Smooth muscle cell of the brain vasculature (primary cell): ENCODE data around the gene CBX4.

Source experiments
- DNase-seq: peaks from one replicate; pipeline ENCODE4 v3.0.0-alpha.2; 2012; ENCODE audit warnings: low read depth, low spot score

The CBX4 gene

DNA sequence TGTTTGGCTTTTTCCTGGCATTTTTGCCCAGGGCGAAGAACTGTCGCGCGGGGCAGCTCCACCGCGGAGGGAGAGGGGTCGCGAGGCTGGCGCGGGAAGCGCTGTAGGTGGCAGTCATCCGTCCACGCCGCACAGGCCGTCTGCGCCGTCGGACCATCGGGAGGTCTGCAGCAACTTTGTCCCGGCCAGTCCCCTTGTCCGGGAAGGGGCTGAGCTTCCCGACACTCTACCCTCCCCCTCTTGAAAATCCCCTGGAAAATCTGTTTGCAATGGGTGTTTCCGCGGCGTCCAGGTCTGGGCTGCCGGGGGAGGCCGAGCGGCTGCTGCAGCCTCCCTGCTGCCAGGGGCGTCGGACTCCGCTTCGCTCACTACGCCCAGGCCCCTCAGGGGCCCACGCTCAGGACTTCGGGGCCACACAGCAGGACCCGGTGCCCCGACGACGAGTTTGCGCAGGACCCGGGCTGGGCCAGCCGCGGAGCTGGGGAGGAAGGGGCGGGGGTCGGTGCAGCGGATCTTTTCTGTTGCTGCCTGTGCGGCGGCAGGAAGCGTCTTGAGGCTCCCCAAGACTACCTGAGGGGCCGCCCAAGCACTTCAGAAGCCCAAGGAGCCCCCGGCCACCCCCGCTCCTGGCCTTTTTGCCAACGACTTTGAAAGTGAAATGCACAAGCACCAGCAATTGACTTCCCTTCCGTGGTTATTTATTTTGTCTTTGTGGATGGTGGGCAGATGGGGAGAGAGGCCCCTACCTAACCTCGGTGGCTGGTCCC is 2.3 kb upstream of the CBX4 start:
- DNase-seq = no peak

DNA sequence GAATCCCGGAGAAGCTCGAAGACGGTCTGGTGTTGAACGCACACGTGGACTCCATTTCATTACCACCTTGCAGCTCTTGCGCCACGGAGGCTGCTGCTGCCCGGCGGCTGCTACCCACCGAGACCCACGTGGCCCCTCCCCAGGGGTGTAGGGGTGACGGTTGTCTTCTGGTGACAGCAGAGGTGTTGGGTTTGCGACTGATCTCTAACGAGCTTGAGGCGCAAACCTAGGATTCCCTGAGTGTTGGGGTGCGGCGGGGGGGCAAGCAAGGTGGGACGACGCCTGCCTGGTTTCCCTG is 1.7 kb upstream of the CBX4 start:
- no peak for DNase-seq

DNA sequence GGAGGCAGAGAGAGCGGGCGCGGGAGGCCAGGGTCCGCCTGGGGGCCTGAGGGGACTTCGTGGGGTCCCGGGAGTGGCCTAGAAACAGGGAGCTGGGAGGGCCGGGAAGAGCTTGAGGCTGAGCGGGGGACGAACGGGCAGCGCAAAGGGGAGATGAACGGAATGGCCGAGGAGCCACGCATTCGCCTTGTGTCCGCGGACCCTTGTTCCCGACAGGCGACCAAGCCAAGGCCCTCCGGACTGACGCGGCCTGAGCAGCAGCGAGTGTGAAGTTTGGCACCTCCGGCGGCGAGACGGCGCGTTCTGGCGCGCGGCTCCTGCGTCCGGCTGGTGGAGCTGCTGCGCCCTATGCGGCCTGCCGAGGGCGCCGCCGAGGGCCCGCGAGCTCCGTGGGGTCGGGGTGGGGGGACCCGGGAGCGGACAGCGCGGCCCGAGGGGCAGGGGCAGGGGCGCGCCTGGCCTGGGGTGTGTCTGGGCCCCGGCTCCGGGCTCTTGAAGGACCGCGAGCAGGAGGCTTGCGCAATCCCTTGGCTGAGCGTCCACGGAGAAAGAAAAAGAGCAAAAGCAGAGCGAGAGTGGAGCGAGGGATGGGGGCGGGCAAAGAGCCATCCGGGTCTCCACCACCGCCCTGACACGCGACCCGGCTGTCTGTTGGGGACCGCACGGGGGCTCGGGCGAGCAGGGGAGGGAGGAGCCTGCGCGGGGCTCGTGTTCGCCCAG is 1.2 kb upstream of the CBX4 start:
- no peak for DNase-seq

DNA sequence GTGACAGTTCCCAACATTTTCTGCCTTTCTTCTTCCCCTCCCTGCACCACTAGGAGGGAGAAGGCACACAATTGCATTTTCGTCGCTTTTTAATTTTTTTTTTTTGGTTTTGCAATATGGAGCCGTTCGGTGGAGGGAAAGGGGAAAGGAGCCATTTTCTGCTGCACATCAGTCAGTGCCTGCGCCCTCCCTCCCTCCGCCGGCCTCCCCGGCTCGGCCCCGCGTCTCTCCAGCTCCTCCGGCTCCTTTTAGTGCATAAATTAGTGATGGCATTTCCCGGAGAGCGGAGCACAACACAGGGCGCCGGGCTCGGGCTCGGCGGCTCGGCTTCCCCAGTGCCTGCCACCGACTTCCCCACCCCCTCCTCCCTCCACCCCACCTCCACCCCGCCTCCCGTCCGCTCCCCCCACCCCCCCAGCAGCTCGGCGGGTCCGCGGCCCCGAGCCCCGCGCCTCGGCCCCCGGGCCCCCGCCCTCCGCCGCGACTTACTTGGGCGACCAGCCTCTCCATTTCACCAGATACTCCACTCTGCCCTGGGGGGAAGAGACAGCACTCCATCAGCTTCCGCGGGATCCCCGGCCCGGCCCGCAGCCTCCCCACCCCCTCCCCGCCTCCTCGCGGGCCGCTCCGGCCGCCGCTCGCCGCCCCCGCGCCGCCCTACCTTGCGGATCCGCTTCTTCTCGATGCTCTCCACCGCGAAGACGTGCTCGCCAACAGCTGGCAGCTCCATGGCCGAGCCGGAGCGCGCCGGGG is 542 bp downstream of the CBX4 start:
- DNase-seq = no peak

DNA sequence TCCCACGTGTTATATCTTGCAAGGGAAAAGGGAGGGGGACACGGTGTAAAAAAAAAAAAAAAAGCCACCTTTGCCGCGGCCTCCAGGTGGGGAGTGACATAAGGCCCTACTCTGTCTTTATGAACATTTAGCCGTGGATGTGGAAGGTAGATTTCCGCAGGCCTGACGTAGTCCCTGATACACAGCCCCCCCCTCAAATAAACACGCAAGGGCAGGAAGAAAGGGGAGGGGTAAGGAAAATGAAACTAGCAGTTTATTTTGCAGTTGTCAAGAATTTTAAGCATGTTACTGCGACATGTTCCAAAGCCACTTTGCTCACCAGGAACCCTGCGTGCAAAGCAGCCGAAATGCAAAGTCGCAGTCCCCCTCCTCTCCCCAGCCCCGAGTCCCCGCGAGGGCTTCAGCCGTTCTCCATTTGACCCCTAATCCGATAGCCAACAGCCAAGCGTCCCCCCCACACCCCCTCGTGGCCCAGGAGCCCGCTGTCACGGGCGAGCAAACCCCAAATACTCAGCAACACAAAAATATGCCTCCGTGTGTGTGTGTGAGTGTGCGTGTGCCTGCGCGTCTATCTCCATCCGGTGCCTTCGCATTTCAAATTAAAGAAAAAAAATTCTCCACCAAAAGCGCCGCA is 1.2 kb downstream of the CBX4 start:
- no peak for DNase-seq

DNA sequence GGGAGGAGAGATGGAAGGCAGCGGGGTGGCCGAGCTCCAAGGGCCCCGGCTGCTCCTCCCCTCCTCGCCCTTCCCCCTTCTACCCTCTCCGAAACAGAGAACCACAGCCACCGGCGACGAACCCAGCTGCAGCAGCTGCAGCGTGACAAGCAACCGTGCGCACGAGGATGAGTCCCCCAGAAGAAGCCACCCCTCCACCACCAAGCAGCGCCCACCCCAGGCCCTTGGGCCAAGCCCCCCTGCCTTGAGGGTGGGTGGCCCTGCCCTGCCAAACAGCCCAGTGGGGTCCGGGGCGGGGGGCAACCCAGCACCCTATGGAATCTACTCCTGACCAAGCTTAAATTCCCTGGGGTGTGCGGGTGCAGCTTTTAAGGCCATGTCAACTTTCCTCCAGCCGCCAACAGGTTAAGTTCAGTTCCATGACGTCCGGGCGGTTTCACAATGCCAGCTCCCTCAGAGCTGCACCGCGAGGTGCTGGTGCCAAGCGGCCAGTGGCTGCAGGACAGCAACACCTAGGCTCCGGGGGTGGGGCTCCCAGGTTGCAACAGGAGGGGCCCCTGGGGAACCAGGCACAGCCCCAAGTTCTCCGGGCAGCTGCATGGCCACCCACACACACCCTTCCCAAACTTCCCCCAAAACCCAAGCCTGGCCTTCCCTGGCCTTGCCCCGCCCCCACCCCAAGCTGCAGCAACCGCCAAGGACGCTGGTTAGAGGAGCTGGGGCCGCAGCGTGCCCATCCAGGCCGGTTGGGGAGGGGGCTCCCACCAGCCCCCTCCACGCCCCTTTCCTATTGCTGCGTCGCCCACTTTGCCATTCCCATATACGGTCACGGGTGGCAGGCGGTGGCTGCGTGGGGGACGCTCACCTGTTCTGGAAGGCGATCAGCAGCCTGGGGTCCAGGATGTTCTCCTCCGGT is 2.0 kb downstream of the CBX4 start:
- no peak for DNase-seq

DNA sequence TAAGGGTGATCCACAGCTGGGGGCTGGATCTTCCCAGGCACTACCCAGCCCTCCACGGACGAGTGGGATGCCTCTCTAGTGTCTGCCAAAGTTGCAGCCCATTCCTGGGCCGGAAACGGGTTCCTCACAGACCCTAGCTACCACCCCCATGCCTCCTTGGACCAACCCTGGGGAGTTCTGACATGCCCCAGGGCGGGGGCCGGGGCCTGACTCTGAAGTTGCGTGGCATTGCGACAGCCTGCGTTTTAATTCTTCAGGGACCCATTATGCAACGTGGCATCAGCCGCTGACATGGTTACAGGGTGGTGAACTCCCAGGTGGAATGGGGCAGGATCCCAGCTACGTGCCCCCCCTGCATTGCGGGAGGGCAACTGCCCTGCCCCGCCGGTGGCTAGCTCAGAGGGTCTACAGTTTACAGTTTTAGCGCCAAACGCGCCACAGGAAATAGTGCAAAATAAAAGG is 2.7 kb downstream of the CBX4 start:
- DNase-seq = no peak

DNA sequence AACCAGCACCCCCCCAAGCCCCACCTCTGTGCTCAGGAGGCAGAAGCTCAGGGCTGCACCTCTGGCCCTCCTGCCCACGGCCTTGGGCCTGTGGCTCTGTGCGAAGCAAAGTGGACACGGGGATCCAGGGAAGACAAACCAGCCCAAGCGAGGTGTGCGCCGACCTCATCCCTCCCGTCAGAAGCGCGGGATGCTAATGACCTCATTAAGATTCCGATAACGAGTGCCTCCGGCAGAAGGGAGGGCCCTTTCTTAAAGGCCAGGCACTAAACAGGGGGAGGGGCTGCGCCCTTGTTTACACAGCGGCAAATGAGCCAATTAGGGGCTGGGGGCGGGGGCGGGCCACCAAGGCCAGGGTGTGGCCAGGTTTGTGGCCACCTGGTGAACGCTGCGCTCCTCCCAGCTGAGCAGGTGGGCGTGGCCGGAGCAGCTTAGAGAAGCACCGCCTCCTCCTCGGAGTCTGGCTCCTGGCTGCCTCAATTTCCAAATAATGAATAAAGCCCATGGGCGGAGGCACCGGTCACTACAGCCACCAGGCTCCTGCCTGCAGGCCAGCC is 3.2 kb downstream of the CBX4 start:
- DNase-seq = no peak

DNA sequence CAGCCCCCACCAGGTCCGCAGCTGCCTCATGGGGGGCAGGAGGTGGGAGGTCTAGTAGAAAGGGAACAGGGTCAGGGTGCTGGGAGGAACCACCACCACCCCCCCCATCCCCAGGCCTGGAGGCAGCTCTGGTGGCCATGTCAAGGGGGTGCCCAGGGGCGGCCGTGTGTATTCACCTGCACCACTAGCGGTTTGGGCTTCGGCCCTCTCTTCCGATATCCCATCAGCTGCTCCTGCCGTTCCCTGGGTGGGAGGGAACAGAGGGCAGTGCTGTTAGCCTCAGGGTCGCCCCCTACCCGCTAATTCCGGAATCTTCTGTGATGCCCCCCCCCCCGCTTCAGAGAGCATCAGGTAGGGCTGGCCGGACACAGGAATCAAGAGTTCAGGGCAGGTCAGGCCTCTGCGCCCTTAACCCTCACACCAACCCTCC is 3.8 kb downstream of the CBX4 start:
- no peak for DNase-seq

DNA sequence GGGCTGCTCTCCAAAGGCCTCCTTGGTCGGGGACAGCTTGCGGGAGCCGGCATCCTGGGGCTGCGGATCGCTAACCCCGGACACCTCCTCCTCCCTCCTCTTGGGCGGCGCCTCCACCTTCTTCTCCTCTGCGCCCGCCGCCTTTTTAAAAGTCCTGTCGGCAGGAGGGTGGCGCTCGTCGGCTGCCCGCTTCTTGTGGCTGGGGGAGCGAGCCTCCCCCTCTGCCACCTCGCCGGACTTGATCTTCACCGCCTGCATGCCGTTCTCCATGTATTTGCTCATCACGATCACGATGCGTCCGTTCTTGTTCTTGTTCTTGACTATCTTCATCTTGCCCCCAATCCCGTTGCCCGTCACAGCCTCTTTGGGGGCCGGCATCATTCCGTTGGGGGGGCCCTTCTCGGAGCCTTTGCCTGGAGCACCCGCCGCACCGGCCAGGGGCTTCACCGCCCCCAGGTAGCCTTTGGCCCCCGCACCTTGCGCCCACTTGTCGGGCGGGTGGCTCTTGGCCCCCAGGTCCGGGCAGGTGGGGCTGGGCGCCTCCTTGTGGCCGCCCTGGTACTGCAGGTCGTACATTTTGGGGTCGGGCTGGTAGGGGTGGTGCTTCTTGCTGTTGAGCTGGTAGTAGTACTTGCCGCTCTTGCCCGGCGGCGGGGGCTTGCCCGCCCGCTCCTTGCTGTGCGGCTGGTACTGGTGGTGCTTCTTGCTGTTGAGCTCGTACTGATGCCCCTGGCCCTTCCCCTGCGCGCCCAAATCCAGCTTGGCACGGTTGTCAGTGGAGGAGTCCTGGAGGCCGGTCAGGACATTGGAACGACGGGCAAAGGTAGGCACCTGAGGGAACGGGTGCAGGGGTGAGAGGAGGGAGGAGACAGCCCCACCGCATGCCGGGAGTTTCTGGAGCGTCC is 4.4 kb downstream of the CBX4 start:
- DNase-seq = no peak

DNA sequence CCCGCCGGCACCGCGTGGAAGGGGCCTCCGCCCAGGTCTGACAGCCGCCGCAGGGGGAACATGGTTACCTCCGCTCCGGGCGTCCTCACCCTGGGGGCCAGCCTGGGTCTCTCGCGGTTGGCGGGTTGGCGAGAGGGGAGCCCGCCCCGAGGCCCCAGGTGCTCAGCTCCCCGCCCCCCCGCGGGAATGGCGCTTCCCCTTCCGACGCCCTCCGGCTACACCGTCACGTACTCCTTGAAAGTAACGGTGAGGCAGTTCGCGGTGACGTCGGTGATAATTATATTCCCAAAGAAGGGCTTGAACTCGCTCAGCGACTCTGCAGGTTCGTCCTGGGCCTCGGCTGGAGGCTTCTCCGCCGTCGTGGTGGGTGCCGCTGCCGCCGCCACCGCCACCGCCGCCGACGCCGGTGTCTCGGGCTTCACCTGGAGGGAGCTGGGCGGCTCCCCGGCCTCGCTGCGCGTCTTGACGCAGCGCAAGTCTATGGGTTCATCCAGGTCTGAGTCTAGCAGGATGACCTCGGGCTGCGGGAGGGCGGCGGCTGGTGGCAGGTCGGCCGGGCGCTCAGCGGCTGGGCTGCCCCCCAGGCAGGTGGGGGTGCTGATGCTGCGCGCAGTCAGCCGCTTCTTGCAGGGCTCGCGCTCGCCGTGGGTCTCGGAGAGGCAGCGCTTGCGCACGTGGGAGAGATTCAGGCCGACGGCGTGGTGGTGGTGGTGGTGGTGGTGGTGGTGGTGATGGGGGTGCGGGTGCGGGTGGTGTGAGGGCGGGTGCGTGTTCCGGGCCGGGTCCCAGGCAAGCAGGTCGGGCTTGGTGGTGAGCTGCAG is 5.3 kb downstream of the CBX4 start:
- DNase-seq = no peak

DNA sequence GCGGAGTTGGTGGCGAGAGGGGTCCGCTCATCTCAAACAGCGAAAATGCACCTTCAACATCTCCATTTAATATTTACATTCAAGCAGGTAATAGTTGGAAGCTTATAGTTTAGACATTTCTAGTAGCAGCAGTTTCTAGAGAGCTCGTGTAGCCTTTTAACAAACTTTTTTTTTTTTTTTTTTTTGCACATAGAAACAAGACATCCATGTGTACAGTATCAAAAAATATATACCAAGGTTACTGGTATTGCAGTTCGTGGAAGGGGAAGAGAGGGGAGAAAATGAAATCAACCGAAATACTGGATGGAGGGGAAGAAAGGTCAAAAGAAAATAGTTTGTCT is 6.2 kb downstream of the CBX4 start:
- DNase-seq = no peak

DNA sequence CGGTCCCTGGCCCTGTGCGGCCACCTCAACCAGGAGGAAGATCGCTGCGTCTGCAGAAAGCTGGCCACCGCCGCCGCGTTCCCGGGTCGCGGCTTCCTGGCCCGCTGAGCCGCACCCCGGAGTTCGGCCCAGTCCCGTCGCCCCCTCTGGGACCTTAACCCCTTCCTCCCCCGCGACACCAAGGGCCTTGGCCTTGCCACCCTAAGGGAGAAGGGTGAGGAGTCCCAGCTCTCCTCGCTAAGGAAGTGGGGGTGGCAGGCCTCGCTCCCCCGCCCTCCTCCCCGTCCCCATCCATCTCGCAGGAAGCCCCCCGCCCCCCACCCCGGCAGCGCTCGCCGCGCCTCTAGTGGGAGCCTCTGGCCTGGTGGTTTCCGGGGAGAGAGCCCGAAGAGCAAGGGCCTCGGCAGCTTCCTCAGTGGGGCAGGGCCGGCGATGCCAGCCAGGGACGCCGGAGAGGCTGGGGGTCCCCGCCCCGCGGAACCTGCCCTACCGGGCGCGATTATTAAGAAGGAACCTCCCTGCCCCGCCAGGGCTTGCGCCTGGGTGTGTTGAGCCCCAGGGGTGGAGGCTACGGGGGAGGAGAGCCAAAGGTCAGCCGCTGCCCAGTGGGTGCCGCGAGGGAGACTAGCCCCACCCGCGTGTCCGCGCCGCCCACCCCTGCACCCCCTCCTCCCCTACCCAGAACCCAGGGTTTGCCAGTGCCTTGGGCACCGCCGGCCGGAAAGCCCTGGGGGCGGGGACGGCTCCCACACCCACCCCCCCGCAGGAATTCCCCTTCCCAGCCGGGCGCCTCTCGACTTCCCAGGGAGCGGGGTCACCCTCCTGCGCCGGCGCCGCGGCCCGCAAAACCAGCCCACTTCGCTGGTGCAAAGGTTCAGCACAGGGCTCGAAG is 6.8 kb downstream of the CBX4 start:
- DNase-seq = no peak

DNA sequence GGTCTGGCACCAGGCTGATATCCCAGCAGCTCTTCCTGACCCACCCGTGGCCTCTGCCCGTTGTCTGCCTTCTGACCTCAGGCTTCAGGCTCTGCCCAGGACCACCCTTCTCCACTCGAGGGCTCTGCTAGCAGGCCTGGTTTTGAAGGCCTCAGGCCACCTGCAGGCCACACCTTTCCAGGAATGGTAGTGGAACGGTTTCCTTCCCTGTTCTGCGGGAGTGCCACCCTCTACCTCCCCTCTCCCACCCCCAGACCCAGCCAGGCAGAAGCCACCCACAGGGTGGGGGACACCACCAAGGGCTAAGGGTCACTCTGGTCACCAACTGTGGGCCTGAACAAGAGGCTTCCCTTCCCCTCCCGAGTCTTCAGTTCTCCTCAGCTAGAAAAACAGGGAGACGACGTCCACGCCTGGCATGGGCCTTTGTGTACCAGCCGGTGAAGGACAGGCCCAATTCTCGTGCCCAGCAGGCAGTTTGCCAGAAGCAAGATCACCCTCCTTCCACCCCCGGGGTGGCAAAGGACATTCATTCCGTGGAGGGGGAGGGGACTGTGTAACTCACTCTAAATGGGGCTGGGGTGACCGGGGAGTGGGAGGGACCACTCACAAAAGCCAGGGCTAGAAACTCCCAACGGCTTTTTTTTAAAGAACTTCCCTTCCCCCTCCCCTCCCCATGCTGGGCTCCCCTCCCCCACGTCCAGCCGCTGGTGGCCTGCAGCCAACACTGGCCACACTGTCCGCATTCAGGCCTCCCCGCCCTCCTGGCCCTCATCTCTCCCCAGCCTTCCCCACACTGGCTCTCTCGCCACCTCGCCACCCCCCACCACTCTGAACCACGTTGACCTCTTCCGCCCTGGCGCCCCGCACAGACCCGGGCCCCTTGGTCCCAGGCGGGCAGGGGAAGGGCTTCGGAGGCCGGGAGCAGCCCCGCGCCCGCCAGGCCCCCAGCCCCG is 7.7 kb downstream of the CBX4 start:
- no peak for DNase-seq

DNA sequence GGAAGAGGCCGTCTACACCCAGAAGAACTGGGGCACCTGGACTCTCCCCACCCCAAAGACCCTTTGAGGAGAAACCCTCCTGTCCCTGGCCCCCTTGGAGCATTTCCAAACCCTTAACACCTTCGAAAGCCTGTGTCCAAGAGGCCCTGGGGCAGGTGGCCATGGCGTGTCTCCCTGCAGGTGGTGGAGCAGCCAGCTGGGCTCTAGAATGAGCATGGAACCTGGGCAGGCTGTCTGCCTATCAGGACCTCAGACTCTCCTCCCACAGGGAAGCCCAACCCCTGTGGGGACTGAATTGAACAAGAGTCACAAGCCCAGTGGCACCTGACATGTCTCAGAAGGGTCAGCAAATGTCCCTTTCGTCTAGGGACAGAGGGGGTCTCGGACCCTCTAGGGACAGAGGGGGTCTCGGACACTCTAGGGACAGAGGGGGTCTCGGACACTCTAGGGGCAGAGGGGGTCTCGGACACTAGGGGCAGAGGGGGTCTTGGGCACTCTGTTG is 8.4 kb downstream of the CBX4 start:
- DNase-seq = no peak

DNA sequence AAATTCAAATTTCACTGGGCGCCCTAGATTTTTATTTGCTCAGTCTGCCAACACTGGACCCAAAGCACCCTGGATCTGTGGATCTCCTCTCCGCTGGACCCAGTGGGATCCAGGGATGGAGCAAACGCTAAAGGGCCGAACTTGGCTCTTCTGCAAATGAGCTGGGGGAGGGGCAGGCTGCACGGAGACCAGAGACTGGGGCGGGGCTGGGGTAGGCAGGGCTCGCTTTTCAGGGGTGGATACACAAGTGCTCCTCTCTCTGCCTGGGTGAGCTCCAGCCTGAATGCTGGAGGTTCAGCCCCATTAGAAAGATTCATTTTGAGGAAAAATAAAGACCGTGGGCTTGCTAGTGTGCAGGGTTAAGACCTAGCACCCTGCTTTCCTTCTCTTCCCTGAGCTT is 8.9 kb downstream of the CBX4 start:
- no peak for DNase-seq

DNA sequence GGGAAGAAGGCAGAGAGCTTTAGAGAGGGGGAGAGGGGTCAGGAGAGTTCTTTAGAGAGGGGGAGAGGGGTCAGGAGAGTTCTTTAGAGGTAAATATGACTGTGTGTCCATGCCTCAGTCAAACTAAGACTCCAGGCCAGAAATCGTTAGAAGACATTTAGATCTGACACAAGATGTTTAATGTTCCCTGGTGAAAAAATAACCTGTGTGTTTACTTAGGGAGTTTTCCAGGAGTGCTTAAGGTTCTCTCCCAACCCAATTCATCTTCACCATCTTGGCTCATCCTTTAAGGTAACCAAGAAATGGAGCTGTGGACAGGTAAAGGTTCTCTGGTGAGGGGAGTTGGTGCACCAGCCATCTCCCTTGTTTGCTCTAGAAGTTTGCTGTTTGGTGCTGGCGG is 9.8 kb downstream of the CBX4 start:
- no peak for DNase-seq
